Bronchial epithelial cell (primary cell): ENCODE data around the gene CENPQ. TPM values are rescaled to one million over a fixed set of nuclear protein-coding genes. Genes with fewer than 3 reads are reported as not detected.

Experiments
- DNase-seq: peaks from one replicate; pipeline ENCODE4 v3.0.0-alpha.2; 2010; ENCODE audit warnings: low read depth
- FAIRE-seq: peaks from 2 replicates; lab custom pipeline; 2011; peaks lifted over from hg19 to GRCh38; lab: Jason Lieb, UNC
- H3K27me3 ChIP-seq: 2 replicates; pipeline ENCODE4 v1.5.1; 2011; ENCODE audit warnings: low read length; ENCODE audit not compliant: control insufficient read depth, insufficient read depth
- H3K36me3 ChIP-seq: 2 replicates; pipeline ENCODE4 v1.5.1; 2011; ENCODE audit warnings: low read length; ENCODE audit not compliant: control insufficient read depth, insufficient read depth
- H3K4me3 ChIP-seq: 2 replicates; pipeline ENCODE4 v1.5.1; 2011; ENCODE audit warnings: mild to moderate bottlenecking, low read depth, low read length, control low read depth
- total RNA-seq: library from RNA; depleted of rRNA; stranded (reverse); fragments of >200 nt; gene quantifications from 2 replicates; pipeline ENCODE4 v1.2.1, GENCODE V29; 2014
- TF ChIP-seq, protein P1 (sequence below): IDR thresholded peaks from 2 replicates; pipeline ENCODE4 v1.5.1; 2011; ENCODE audit warnings: mild to moderate bottlenecking, moderate library complexity, low read length, control low read depth, inconsistent platforms; ENCODE audit not compliant: insufficient read depth, severe bottlenecking

Gene CENPQ, protein sequence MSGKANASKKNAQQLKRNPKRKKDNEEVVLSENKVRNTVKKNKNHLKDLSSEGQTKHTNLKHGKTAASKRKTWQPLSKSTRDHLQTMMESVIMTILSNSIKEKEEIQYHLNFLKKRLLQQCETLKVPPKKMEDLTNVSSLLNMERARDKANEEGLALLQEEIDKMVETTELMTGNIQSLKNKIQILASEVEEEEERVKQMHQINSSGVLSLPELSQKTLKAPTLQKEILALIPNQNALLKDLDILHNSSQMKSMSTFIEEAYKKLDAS
- total RNA-seq = 1.7 and 2.4 TPM in 2 replicates

DNA sequence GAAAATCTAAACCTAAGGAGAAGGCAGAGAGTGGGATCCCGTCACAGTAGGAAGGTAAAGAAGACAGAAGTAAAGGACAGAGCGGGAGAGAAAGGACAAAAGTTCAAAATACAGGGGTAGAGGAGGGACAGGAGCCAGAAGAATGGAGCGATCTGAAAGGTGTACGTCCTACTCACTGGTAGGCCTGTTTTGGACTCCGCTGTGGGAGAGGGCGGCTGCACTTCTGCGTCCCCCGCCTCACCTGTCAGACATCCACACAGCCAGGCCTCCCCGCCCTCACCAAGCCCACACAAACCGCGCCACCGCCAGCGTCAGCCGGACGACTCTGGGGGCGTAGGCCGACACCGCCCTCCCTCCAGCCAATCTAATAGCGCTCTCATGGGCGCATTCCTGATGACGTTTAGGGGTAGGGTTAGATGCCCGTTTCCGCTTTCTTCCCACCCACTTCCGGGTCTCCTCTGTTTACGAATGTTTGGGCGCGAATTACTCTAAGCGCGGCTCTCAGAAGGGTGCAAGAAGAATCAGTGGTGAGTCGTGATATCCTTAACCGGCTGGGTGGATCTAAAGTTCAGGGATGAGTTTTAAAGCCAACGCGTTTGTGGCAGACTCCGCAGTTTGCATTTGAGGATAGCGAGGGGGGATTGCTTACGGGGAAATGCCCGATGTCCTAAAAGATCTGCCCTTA, at the start of gene CENPQ, which contains the start of gene MMUT:
Gene CENPQ (plus strand): TSS at position 444 of the 685 bp plus-strand sequence. CDS start 6,807 bp downstream, outside the sequence.
Gene MMUT (minus strand): TSS at position 327 of the 685 bp plus-strand sequence. CDS start 3,787 bp downstream, outside the sequence.
- H3K36me3 ChIP-seq = no peaks in the 10 kb centered on the region
- FAIRE-seq = peak; percentile 79
- DNase-seq = peak; percentile 93
- TF ChIP-seq, protein P1, sequence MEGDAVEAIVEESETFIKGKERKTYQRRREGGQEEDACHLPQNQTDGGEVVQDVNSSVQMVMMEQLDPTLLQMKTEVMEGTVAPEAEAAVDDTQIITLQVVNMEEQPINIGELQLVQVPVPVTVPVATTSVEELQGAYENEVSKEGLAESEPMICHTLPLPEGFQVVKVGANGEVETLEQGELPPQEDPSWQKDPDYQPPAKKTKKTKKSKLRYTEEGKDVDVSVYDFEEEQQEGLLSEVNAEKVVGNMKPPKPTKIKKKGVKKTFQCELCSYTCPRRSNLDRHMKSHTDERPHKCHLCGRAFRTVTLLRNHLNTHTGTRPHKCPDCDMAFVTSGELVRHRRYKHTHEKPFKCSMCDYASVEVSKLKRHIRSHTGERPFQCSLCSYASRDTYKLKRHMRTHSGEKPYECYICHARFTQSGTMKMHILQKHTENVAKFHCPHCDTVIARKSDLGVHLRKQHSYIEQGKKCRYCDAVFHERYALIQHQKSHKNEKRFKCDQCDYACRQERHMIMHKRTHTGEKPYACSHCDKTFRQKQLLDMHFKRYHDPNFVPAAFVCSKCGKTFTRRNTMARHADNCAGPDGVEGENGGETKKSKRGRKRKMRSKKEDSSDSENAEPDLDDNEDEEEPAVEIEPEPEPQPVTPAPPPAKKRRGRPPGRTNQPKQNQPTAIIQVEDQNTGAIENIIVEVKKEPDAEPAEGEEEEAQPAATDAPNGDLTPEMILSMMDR = no peak
- H3K27me3 ChIP-seq = no peaks in the 10 kb centered on the region
- H3K4me3 ChIP-seq = peak within 1 kb of the TSS; percentile 63

DNA sequence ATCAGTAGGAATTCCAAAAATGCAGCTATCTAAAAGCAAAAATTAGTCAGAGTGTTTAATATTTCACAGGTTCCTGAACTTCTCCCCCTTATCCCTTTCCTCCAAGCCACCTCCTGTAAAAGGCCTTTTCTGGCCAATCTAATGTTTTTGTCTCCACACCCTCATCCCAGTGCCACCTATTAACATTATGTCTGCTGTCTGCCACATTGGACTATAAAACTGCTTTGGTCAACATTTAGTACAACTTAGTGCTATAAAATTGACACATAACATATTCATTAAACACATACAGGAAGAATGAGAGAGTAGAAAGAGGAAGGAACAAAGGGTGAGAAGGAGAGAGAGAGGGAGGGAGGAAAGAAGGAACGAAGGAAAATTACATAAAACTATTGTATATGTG, 47.8 kb upstream of the CENPQ start:
- DNase-seq (no peak), FAIRE-seq (no peak)
- no peak overlapping the region for H3K4me3 ChIP-seq
- H3K27me3 ChIP-seq = no peaks in the 10 kb centered on the region
- H3K36me3 ChIP-seq = no peaks in the 10 kb centered on the region
- TF ChIP-seq, protein P1 = no peak

DNA sequence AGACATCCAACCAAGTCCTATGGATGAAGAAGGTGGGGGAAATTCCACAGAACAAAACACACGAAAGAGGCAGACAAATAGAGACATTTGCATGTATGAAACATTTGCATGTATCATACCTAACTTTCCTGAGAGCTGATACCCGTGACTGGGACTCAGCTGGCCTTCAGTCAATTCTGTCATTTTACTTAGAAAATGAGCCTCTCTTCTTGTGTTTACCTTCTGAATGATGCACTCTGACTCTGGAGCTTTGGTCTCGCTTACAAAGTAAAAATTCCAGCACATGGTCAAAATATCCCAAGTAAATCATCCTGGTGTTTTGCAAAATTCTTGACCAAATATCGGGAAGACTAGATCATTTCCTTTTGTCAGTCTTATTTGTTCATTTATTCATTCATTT, 47.0 kb upstream of the CENPQ start:
- no peak for FAIRE-seq
- TF ChIP-seq, protein P1 = no peak

DNA sequence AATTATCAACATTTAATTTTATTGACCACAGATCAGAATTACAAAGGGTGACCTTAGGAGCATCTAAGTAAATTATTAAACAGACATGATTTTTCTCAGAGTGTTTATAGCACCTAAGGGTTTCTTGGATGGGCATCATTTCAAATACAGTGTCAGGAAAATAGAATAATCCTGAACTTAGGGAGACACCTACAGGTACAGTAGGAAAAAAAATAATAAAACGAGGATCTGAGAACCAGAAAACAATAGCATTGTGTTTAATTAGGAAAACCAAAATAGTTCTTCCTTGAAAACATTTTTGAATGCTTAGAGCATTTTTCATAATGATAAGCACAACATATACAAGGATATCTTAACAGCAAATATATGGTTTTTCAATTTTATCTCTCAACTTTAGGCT, 39.4 kb upstream of the CENPQ start:
- FAIRE-seq = no peak
- Histone ChIP-seq H3K36me3 (no peaks in the 10 kb centered on the region), H3K4me3 (no peak overlapping the region), H3K27me3 (no peaks in the 10 kb centered on the region)
- peak; percentile 37 for DNase-seq
- TF ChIP-seq, protein P1 = peak; percentile 12

More for the DNA sequence above, 47.0 kb upstream of the CENPQ start:
- Histone ChIP-seq H3K4me3 (no peak overlapping the region), H3K36me3 (no peaks in the 10 kb centered on the region), H3K27me3 (no peaks in the 10 kb centered on the region)
- DNase-seq = no peak

DNA sequence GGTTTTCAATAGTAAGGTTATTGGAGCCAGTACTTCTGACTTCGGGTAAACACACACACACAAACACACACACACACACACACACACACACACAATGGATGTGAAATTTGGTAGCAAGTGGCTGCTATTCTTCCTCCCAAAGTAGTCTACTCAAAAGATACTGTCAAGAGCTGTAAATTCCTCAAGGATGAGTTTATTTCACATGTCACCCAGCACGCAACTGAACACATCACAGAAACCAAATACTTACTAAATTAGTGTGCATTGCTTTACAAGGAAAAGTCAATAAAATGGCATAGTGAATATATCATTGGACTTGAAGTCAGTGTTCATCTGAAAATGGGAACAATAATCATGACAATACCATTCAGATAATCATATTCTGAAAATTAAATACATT, 33.0 kb upstream of the CENPQ start:
- Histone ChIP-seq H3K4me3 (no peak overlapping the region), H3K36me3 (peaks cover 2% of the 10 kb centered on the region), H3K27me3 (no peaks in the 10 kb centered on the region)
- DNase-seq (peak; percentile 49), FAIRE-seq (no peak)
- TF ChIP-seq, protein P1 = no peak
